Stimulated activated CD8-positive, alpha-beta memory T cell treated with anti-CD3 and anti-CD28 coated beads, Interleukin-15, amount 100 ng/mL, for 1 hour (primary cell): ENCODE data around the gene NAT9.

Experiments used
- DNase-seq: peaks from one replicate; pipeline ENCODE4 v3.0.0-alpha.2; 2020; ENCODE audit warnings: low read depth

The NAT9 gene

GRCh38 chr17:74779948-74780400 lies 3.8 kb upstream of the NAT9 start:
- no peak for DNase-seq

DNA sequence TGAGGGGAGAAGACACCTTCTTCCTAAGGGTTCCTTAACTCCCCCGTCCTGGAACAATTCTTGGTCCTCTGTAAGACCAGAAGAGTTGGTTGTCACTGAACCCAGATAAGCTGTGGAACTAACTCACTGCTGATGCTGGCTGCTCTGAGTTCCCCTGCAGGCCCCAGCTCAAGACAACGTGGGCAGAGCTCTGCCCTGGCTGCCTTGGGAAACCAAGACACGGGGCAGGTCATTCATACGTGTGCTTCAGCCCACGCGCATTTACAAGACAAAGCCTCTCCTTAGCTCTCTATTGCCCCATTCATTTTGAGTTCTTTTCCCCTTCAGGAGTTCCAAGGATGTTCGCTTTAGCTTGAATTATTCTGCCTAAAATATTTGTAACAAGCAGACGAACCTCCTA lies 3.4 kb upstream of the NAT9 start:
- no peak for DNase-seq

DNA sequence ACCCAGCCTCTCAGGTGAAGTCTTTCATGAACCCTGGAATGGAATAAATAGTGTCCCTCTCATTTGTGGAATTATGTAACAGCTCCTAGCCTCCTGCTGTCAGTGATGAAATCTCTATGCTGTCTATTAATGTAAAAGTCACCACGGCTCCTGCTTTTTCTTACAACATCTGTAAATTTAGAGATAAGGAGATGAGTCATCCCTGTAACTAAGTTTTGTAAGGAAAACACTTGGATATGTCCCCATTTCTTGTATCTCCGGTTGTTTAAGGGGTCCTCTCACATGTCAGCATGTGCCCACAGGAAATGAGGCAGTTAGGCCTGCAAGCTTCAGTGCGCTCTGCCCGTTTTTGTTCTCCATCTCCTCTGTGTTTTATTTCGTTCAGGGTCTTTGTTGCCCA lies 2.8 kb upstream of the NAT9 start:
- DNase-seq, result no peak

DNA sequence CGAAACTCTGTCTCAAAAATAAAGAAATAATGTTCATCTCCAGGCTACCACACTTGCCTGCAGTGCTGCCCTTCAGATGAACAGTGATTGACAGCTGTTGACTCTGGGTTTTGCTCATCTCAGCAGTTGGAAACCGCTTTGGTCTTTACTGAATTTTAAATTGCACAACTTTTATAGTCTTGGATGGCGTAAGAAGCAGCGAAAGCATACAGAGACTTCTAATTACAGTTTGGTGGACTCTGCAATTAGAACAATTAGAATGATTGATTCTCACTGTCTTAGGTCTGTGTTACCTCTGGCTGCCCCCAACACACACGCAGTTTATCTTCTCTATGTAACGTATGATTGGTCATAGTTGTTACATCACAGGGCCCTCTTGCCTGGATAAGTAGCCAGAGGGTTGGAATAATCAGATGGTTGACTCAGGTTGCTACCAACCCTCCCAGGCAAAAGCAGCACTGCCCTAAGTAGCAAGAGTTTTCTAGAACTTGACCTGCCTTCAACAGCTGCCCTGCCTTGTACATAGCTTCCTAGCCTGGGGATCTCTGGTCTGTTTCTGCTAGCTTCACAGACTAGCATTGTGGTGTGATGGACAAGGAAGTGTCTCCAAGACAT lies 1.9 kb upstream of the NAT9 start:
- DNase-seq, result no peak

DNA sequence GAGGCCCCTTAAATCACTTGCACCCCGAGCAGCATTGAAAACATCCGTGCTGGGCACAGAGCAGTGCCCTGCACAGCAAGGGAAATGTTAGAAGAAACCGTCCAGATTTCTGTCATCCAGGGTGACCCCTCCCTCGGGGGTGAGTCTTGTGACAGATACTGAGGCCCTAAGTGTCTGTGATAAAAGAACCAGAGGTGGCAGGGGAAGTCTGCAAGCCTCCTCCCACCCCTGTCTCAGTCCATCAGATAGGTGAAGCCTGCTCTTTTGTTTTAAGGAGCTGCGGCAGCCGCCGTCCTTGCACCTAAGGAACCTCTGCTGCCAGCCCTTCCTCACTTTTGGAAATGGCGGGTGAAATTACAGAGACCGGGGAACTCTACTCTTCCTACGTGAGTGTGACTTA lies 845 bp upstream of the NAT9 start:
- no peak for DNase-seq

- DNase-seq, result no peak
These were observed 619 bp downstream of the NAT9 start for GRCh38 chr17:74775409-74776043.

DNA sequence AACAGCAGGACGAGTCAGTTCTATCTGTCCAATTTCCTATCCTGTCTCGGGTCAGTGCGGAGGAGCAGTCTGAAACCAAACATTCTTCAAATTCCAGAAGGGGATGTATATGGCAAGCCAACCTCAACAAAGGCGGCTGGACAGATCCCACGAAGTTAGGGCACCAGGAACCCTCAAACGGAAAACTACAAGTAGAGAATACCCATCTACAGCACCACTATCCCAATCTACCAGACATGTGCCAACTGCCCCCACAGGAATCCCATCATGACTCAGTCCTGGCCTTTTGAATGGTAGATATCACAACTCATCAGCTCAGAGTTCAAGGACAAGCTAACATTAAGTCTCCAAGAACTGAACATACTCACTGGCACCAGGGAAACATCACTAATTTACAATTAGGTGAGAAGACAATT lies 2.3 kb downstream of the NAT9 start:
- no peak for DNase-seq

GRCh38 chr17:74773414-74773813 lies 2.7 kb downstream of the NAT9 start:
- no peak for DNase-seq

DNA sequence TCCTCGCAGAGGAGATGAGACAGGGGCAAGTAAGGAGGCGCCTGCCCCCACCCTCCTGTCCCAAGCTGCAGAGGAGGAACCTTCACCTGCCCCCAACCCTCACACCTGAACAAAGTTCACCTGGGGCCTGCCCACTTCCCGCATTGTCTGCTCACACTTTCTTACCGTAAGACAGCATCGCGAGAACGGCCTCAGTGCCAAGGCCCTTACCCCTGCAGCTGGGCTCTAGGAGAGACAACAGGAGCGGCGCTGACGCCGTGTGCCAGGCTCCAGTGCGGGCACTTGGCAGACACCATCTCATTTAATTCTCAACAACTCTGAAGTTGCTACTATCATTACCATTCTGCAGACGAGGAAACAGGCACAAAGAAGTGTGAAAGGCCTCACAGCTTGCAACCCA lies 4.1 kb downstream of the NAT9 start:
- DNase-seq, result no peak

DNA sequence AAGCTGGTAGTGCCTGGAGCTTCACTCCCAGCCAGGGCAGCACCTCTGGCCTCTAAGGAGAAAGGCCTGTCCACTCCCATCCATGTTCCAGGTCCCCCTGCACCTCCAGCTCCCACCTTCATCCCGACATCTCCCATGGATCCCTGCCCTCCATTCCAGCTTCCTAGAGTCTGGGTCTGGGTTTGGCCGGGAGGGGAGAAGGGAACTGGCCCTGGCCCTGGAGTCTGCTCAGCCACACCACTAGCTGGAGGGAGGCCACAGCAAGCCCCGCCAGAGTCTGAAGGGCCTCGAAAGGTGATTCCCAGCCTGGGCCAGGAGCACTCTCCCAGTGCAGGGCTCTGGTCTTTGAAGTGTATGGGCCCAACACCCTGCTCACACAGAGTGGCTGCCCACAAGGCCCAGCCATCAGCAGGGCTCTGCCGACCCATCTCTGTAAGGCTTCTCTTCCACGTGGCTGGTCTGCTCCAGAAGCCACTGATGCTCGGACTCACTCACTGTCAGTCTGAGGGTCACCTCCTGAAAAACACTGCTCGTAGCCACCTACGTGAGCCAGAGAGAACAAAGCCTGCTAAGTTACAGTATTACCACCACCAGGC lies 4.7 kb downstream of the NAT9 start:
- no peak for DNase-seq

DNA sequence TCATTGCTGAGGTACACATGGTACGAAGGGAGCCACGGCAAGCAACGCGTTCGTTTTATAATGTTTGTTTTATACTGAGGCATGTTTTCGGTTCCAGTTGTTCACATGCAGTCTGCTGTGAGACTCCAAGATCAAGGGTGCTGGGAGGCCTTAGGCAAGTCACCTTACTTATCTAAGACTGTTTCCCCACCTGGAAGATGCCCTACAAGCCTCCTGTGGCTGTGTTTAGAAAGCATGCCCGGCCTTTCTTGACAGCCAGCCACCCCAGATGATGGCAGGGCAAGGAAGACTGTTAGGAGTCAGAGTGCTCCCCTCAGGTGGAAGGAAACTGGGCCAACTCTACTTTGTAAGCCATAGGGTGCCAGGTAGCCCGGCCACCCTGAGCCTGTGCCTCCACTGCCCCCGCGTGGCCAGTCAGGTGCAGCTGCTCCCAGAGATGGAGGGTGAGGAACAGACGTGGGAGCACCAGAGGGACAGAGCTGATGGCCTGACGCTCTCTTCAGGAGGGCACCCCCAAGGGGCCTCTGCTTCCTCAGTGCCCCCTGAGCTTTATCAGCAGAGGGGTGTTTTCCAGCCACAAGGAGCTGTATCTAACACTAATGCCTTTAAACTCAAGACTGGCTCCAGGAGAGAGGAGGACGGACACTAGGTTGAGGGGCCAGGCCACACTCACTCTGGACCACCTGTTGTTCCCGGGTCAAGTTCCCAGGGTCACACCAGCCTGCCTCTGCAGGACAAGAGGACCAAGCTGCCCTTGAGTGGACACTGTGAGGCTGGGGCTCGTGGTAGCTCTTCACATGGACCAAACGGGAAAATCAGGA lies 5.4 kb downstream of the NAT9 start:
- DNase-seq, result peak; percentile 57

GRCh38 chr17:74769856-74770497 lies 6.2 kb downstream of the NAT9 start:
- no peak for DNase-seq

DNA sequence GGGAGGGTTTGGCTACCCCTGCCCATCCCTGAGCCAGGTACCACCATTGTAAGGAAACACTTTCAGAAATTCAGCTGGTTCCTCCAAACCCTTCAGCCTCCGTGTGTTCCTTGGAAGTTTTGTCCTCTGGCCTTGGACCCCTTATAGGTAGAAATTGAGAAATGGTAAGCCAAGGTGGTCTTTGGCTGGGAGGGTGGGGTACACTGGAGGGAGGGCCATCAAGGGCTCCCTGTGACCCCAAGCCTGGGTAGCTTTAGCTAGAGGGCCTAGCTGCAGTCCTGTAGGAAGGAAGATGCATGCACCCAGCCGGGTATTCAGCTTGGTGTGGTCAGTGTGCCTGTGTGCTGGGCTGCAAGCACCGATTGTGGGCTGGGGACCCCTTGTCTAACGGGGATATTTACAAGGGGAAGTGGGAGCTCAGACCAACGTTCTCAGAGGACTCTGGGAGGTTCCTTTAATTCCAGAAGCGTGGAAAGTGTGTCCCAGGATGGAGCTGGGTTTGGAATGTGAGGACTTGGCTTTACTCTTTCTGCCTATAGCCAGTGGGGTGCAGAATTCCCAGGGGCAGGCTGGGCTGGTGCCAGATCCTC lies 6.8 kb downstream of the NAT9 start:
- DNase-seq, result no peak

DNA sequence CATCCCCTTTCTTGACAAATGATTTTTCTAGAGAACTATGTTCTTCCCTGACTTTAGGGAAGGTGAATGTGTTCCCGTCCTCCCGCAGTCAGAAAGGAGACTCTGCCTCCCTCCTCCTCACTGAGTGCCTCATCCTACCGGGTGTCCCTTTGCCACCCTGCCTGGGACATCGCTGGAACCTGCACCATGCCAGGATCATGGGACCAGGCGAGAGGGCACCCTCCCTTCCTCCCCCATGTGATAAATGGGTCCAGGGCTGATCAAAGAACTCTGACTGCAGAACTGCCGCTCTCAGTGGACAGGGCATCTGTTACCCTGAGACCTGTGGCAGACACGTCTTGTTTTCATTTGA lies 7.4 kb downstream of the NAT9 start:
- no peak for DNase-seq

DNA sequence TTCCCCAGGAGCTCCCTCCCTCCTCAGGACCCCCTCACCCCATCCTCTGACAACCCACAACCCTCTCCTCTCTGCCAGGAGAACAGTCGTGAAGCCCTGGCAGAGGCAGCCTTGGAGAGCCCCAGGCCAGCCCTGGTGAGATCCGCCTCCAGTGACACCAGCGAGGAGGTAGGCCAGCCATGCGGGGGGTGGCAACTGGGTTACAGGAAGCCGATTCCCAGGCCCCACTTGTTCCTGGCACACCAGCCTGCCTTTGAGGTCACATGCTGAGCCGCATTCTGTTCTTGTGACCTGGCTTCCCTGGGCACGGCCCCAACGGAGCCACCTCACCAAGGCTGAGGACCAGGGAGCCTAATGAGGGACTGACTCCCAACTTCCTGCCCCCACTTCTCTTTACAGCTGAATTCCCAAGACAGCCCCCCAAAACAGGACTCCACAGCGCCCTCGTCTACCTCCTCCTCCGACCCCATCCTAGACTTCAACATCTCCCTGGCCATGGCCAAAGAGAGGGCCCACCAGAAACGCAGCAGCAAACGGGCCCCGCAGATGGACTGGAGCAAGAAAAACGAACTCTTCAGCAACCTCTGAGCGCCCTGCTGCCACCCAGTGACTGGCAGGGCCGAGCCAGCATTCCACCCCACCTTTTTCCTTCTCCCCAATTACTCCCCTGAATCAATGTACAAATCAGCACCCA lies 7.9 kb downstream of the NAT9 start:
- no peak for DNase-seq

DNA sequence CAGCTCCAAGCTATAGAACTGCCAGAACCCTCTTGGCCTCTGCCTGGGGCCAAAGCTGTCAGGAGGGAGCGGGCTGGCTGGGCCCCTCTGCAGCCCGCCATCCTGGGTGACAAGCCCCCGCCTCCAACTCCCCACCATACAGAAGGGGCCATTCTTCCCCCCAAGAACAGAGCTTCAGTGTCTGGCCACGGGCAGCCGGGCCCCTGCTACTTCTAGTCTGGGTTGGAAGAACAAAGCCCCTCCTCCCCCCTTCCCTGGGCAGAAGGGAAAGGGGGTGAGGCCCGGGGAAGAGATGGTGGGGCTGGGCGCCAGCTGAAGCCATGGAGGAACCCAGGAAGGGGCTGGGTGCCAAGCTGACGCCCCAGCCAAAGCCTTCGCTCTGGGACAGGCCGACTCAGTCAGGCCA lies 9.0 kb downstream of the NAT9 start:
- DNase-seq, result no peak

DNA sequence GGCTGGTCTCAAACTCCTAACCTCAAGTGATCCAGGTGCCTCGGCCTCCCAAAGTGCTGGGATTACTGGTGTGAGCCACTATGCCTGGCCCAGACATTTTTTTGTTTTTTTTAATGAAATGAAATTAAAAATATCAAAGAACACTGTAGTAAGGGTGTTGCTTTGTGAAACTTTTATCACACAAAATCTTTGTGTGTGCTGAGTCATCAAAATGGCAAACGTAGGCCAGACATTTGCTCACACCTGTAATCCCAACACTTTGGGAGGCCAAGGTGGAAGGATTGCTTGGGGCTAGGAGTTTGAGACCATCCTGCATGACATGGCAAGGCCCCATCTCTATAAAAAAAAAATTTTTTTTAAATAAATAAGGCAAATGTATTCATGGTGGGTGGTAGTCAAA lies 9.7 kb downstream of the NAT9 start:
- no peak for DNase-seq

DNA sequence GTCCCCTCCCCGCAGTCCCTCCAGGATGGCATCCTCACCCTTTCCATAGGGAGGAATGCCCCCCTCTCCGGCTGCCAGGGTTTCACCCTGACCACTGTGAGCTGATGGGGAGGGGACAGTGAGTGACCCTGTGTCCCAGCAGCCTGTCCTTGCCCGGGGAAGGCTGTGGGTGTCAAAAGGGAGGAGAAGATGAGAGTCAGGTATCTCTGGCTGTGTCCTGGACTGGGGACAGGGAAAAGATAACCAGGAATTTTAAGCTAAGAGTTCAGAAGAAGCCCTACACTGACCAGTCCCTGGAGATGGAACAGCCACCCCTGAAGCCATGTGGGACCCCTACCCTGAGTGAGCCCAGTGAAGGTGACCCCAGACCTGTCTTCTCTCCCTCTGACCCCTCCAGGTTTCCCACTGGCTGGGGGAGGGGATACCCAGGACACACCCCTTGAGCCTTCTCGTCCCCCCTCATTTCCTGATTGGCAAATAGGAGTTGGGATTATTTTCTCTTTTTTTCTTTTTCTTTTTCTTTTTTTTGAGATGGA lies 11.3 kb downstream of the NAT9 start:
- DNase-seq, result no peak

GRCh38 chr17:74763565-74764387 lies 12.4 kb downstream of the NAT9 start:
- no peak for DNase-seq

- no peak for DNase-seq
These were observed 14.2 kb downstream of the NAT9 start for GRCh38 chr17:74761931-74762330.
